NCI-H69 (cell line): ENCODE measurements around the gene LILRA6.
"Not testable (repeated sequence)": the region's sequence is repeated elsewhere in the genome, so short reads cannot be mapped to it uniquely, and the experiment has no call there.

ENCODE experiments used
- DNase-seq: peaks from one replicate; lab custom pipeline; 2025; lab: John Stamatoyannopoulos, UW

LILRA6 gene

DNA sequence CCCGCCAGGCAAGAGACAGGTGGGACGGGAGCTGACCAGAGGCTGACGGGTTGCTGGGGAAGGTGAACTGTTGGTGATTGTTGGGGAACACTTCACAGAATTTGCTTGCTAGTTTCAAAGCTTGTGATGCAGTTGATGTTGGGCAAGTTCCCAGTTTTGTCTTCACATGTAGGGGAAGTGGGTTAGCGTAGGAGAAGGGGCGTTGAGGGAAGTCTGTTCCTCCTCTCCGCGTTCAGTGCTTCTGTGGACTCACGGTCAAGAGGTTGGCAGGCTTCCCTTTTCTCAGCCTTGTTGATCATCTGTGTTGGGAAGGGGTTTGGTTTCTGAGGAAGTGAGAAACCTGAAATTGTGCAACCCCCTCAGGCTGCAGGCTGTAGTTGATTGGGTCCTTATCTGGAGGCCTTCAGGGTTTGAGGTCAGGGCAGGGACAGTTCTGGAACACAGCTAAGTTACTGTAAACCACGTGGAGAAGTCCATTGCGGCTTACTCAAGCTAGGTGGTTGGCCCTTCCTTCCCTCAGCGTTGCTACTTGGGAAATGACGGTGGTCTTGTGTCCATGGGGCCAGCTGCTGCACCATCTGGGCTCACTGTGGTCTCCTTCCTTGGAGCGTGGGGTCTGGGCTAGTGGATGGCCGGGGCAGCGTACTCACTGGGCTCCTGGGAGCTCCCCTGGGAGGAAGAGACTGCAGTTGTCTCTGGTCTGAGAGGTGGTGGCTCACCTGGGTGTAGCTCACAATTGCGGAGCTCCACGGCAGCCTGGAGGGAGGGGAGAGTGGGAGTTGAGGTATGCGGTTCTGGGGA, 34.4 kb downstream of the LILRA6 start:
- peak; percentile 38 for DNase-seq

DNA sequence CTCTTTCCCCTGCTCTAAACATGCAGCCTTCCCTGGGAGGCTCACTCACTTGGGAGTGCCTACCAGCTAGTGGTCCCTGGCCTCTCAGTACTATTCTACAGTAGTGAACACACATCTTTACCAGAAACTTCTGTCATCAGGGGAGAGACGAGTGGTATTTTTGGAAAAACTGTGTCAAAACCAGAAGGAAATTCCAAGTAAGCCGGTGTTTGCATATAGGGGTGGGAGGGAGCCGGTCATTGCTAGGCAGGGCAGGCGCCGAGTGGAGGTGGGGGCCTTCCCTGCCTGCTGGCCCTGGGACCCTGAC, 35.0 kb downstream of the LILRA6 start:
- DNase-seq = no peak

DNA sequence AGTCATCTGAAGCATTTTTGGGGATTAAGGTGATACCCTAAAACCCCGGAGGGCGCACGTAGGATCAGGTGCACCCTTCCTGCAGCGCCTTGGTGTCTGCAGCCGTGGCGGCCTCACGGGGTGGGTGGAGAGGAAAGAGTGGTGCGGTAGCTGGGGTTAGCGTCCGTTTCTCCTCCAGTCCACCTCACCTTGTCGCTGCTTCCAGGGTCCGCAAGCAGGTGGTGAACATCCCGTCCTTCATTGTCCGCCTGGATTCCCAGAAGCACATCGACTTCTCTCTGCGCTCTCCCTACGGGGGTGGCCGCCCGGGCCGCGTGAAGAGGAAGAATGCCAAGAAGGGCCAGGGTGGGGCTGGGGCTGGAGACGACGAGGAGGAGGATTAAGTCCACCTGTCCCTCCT, 35.4 kb downstream of the LILRA6 start:
- not testable (repeated sequence) for DNase-seq

DNA sequence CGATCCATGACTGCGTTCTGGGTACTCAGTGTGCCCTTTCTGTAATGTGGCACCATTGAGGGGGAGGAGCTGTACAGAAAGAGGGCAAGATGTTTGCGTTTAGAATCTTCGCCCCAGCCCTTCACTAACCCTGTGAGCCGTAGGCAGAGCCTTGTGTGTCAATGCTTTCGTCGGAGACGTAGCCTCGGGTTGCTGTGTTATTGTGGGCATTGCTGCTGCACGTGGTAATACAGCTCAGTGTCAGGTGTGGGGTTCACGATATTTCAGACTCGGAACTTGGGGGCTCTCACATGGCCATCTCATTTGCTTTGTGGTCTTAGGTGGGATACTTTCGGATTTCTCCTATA, 35.8 kb downstream of the LILRA6 start:
- no peak for DNase-seq

DNA sequence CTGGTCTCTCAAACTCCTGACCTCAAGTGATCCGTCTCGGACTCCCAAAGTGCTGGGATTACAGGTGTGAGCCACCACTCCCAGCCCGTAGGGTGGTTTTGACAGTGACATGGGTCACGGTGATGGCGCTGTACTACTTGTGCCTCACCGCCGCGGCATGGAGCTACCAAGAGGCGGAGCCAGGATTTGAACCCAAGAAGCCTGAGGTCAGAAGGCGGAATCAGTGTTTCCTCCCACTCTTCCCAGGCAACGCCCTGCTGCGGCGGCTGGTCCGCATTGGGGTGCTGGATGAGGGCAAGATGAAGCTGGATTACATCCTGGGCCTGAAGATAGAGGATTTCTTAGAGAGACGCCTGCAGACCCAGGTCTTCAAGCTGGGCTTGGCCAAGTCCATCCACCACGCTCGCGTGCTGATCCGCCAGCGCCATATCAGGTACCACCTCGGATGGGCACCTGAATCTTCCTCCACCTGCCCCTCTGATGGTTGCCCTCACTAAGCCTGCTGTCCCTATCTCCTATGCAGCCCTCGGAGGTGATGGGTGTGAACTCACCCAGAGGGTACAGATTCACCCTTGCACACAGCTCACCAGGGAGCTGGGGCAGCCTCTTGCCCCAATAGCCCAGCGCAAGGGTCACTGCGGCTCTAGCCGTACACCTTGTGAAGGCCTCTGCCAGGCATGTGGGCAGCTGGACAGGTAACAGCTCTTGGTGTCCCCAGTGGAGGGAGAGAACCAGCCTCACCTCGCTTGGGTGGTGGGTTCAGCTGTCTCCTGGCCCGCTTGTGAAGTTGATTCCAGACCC, 36.4 kb downstream of the LILRA6 start:
- no peak for DNase-seq

DNA sequence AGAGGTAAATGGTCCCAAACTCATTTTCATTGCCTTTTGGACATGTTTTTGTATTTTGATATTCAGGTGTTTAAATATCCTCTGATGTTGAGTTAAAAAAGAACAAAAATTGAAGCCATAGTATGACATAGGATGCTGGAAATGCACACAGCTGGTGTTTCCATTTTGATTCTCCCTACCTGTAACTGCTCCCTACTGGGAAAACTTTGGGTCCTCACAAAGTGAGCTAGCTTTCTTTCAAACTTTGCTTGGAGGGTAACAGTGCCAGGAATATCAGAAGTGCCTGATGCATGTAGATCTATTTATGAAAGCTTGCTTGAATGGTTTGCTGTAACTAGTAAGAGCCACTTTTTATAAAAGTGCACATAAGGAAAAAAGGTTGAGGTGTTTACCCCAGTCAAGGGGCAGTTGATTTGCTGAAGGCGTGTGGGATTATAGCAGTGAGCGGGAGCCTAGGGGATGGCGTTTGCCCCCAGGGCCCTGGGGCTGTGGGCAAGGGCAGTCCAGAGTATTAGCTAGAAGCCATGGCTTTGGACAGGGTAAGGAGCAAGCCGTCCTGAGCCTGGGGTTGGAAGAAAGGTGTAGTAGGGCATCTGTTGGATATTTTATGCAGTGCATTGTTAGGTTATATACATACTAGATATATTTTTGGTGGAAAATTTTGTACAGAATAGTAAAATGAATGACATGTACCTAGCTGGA, 37.7 kb downstream of the LILRA6 start:
- no peak for DNase-seq

DNA sequence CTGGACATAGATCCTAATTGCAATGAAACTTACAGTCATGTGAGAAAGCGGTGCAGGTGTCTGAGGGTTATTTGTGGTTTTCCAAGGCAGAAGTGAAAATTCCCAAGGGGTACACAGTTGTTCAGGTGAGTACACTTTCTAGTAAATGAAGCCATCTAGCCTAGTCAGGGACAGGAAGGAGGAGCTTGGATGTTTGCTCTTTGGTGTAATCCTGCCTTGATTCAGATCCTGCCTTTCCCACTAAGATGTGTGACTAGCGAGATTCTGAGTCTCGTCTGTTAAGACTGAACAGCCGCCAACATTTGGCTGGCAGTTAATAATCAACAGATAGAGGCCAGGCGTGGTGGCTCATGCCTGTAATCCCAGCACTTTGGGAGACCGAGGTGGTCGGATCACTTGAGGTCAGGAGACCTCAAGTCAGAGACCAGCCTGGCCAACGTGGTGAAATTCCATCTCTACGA, 39.4 kb downstream of the LILRA6 start:
- no peak for DNase-seq

DNA sequence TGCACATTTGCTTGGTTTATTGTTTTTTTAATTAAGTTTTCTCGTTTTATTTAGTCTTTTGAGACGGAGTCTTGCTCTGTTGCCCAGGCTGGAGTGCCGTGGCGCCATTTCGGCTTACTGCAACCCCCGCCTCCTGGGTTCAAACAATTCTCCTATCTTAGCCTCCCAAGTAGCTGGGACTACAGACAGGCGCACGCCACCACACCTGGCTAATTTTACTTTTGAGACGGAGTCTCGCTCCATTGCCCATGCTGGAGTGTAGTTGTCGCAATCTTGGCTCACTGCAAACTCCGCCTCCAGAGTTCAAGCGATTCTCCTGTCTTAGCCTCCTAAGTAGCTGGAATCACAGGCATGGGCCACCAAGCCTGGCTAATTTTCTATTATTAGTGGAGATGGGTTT, 40.6 kb downstream of the LILRA6 start:
- DNase-seq = no peak

DNA sequence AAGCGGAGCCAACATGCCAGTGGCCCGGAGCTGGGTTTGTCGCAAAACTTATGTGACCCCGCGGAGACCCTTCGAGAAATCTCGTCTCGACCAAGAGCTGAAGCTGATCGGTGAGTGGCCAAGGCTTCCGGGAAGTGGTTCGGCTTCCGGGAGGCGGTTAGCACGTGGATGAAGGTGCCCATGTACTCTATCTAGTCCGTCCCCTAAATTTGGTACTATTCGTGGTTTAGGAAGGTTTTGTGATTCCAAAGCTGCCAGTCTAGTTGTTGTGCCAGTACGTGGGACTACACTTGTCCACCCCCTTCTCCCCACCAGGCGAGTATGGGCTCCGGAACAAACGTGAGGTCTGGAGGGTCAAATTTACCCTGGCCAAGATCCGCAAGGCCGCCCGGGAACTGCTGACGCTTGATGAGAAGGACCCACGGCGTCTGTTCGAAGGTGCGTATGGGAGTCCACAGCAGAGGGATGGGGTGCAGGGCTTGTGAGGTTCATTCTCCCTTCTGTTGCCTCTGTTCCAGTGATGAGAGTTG, 41.4 kb downstream of the LILRA6 start:
- DNase-seq = no peak

DNA sequence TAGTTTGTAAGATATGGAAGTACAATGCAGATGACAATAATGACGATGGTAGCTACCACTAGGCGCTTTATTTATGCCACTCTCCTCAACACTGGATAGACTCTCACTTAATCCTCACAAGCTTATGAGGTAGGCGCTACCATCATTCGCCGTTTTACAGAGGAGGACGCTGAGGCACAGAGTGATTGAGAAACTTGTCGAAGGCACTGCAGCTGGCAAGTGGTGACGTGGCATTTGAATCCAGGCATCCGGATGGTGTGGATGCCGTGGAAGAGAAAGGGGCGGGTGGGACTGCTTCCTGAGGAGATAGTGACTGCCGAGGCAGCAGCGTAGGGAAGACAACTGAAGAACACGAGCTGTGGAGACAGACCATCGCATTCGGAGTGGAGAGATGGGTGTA, 43.2 kb downstream of the LILRA6 start:
- peak; percentile 16 for DNase-seq

DNA sequence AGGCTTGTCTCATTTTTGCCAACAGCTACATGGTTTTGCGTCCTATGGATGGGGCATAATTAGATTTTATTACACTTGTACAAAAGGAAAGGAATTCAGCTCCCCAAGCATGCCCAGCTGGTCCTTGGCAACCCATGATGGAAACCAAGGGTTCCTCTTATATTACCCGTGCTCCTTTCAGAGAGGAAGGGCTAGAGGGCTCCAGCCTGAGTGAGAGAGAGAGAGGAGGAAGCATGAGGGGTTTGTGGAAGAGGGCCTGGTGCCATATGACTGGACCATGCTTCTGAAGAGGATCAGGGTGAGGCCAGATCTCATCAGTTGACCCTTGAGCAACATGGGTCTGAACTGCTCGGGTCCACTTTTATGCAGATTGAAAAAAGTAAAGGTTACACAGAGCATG, 45.5 kb downstream of the LILRA6 start:
- DNase-seq = no peak

DNA sequence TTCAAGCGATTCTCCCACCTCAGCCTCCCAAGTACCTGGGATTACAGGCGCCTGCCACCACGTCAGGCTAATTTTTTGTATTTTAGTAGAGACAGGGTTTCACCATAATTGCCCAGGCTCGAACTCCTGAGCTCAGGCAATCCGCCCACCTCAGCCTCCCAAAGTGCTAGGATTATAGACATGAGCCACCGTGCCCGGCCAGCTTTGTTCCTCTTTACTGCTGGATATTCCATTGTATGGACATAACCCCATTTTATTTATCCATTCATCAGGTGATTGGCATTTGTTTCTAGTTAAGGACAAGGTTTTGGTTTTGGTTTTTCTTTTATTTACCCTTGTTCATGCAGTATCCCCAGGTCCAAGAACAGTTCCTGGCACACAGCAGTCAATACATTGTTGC, 46.1 kb downstream of the LILRA6 start:
- DNase-seq = no peak

DNA sequence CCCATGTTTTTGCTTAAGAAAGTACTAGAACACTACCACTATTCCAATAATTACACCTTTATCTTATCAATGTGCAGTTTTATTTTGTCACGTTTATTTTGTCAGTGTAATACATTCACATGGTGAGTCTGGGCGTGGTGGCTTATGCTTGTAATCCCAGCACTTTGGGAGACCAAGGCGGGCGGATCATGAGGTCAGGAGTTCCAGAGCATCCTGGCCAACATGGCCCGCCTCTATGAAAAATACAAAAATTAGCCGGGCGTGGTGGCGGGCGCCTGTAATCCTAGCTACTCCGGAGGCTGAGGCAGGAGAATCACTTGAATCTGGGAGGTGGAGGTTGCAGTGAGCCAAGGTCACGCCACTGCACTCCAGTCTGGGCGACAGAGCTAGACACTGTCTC, 48.1 kb downstream of the LILRA6 start:
- DNase-seq = not testable (repeated sequence)

DNA sequence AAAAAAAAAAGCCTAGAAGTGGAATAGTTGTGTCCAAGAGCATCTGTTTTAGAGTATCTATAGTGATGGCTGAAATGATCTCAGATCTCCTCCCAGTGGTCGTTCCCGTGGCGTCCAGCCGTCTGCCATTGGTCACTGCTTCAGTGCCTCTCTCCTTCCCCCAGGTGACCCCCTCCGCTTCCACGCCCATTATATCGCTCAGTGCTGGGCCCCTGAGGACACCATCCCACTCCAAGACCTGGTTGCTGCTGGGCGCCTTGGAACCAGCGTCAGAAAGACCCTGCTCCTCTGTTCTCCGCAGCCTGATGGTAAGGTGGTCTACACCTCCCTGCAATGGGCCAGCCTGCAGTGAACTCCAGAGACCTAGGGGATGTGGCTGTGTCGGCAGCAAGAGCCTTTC, 49.6 kb downstream of the LILRA6 start:
- DNase-seq = no peak

DNA sequence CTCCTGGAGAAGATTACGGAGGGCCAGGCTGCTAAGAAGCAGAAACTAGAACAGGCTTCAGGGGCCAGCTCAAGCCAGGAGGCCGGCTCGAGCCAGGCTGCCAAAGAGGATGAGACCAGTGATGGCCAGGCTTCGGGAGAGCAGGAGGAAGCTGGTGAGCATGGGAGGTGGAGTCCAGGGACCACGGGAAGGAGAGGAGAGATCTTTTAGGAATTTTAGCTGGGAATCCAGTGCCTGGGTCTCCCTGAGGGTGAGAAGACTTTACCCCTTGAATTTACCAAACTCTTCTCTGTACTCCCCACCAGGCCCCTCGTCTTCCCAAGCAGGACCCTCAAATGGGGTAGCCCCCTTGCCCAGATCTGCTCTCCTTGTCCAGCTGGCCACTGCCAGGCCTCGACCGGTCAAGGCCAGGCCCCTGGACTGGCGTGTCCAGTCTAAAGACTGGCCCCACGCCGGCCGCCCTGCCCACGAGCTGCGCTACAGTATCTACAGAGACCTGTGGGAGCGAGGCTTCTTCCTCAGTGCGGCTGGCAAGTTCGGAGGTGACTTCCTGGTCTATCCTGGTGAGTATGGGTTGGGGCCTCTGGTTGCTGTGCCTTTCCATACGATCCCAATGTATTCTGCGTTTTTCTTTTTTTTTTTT, 50.7 kb downstream of the LILRA6 start:
- DNase-seq = no peak

DNA sequence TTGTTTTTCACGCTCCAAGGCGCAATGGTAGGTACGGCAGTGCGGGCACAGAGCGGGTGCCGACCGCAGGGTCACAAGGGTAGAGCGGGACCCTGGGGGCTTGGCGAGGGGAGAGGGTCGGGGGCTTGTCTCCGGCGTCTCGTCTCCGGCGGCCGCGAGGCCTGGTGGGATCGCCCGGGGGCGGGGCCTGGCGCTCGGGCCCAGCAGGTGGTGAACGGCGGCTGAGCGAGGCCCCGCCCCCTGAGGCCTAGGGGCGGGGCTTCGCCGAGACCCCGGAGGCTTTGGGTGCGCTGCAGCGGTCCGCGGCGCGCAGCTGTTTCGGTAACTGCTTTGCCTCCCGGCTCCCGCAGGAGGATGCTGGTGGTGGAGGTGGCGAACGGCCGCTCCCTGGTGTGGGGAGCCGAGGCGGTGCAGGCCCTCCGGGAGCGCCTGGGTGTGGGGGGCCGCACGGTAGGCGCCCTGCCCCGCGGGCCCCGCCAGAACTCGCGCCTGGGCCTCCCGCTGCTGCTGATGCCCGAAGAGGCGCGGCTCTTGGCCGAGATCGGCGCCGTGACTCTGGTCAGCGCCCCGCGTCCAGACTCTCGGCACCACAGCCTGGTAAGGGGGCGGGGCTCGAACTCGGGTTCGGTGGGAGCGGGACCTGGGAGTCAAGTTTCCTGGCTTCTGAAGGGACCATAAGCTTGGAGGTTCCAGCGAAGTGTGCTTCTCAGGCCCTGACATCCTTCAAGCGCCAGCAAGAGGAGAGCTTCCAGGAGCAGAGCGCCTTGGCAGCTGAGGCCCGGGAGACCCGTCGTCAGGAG, 51.4 kb downstream of the LILRA6 start, which contains the start of gene TSEN34:
TSEN34 (plus strand) TSS at position 298 of the 800 bp plus-strand sequence; CDS start at position 355, 57 bp downstream.
- DNase-seq = peak; percentile 93

DNA sequence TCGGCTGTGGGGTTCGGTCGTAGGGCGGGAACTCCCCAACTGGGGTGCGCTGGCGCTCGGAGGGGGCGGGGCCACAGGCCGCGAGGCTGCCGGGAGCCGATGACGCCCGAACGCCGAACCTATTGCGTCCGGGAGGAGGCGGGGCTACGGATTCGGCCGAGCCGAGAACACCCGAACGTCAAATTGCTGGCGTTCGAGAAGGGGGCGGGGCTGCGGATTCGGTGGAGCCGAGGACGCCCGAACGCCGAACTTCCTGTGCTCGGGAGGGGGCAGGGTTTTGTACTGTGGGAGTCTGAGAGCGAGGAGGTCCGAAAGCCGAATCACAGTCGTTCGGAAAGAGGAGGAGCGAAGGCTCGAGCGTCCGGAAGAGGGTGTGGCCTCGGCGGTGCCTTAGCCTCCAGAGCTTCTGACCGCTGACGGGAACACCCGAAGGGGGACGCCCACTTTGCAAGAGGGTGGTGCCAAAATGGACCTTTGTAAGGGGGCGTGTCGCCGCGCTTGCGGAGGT, 52.0 kb downstream of the LILRA6 start:
- DNase-seq = peak; percentile 100

DNA sequence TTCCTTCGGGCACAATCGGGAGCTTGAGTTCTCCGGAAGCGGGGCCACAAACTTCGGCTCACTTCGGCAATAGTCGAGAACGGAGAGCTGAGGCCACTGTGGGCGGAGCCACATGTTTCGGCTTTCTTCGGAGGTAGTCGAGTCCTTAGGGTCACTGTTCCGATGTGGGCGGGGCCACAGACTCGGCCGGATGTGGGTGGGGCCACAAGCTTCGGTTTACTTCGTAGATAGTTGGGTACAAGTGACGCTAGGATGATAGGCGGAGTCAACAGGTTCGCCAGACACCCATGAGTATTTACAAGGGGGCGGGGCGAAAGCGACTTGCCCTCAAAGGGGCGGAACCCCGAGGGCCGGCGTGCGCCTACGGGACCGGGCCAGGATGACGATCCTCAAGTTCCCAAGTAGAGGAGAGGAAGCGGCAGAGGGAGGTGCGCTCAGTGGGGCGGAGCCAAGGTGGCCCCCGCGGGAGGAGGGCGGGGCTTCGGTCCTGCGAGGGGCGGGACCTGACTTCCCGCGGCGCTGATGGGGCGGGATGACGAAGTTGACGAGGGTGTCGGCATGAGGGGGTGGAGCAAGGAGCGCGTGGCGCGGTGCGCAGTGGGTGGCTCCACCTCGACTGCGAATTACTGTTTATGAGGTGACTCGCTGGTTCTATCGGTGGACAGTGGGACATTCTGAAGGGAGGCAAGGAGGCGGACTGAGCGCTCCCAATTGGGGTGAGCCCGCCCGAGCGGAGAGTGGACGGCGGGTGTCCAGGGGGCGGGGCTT, 52.7 kb downstream of the LILRA6 start:
- DNase-seq = peak; percentile 100

DNA sequence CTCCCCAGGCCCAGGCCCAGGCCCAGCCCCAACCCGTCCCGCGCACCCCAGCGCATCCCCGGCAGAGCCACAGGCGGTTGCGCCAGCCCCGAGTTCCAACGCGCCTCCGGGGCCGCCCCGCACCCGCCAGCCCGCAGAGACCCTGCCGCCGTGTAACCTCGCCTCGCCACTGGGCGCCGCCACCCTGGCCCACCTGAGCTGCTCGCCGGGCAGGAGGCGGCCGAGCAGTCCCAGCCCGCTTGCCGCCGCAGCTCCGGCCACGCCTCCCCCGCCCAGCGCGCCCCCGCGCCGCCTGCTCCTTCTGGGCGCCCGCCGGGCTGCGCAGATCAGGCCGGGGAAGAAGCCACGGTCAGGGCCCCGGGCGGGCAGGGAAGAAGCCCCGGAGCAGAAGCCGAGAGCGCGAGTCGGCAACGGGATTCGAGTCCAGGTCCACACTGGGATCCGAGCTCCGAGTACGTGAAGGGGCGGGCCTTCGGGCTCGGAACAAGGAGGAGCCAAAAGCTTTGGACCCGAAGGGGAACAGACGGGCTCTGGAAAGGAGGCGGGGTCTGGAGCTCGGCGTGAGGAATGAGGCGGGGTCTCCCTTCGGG, 53.4 kb downstream of the LILRA6 start, which contains the start of gene MBOAT7:
MBOAT7 (minus strand) TSS at position 436 of the 590 bp plus-strand sequence. CDS start 1,072 bp downstream, outside the sequence.
- DNase-seq = no peak
